Esophagus squamous epithelium (tissue), 4 donors: ENCODE data around the gene PAX6.

ENCODE experiments used
- POLR2A ChIP-seq, 4 donors: fragments of 450-650 bp; IDR thresholded peaks; one replicate each; pipeline ENCODE4 v1.6.1; 2017; ENCODE audit warnings: antibody characterized with exemption in 4 of 4, mild to moderate bottlenecking in 4 of 4, moderate library complexity in 3 of 4
- TF ChIP-seq, protein P1 (sequence below), 6 experiments: fragments of 450-650 bp in 4 of 6; fragments of 200-600 bp in 2 of 6; sonication (generic) in 2 of 6; IDR thresholded peaks; one replicate each; pipeline ENCODE4 v1.5.1; 2016 to 2019; ENCODE audit warnings: antibody characterized with exemption in 6 of 6, mild to moderate bottlenecking in 4 of 6, moderate library complexity in 4 of 6

GRCh38 chr11:31817621-31818424 lies 6.7 kb upstream of the PAX6 start:
- TF ChIP-seq, protein P1, sequence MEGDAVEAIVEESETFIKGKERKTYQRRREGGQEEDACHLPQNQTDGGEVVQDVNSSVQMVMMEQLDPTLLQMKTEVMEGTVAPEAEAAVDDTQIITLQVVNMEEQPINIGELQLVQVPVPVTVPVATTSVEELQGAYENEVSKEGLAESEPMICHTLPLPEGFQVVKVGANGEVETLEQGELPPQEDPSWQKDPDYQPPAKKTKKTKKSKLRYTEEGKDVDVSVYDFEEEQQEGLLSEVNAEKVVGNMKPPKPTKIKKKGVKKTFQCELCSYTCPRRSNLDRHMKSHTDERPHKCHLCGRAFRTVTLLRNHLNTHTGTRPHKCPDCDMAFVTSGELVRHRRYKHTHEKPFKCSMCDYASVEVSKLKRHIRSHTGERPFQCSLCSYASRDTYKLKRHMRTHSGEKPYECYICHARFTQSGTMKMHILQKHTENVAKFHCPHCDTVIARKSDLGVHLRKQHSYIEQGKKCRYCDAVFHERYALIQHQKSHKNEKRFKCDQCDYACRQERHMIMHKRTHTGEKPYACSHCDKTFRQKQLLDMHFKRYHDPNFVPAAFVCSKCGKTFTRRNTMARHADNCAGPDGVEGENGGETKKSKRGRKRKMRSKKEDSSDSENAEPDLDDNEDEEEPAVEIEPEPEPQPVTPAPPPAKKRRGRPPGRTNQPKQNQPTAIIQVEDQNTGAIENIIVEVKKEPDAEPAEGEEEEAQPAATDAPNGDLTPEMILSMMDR (IDR thresholded peaks at IDR 0.05), result no peak
- no peak for TF ChIP-seq POLR2A (IDR thresholded peaks at IDR 0.05)
